Stimulated activated CD4-positive, alpha-beta T cell treated with anti-CD3 and anti-CD28 coated beads, Interleukin-15, amount 100 ng/mL, for 48 hours (primary cell): ENCODE measurements around the gene F10.
"Not testable (repeated sequence)": the region's sequence is repeated elsewhere in the genome, so short reads cannot be mapped to it uniquely, and the experiment has no call there.

Experiments used
- DNase-seq, 2 donors: peaks; one replicate each; pipeline ENCODE4 v3.0.0-alpha.2; 2020; ENCODE audit warnings: low read depth in 2 of 2

F10 gene

GRCh38 chr13:113152984-113153809 is 30.6 kb downstream of the F10 start:
- no peak for DNase-seq

GRCh38 chr13:113153810-113154748 is 31.5 kb downstream of the F10 start:
- DNase-seq, result peak in 1 of 2 donors; percentile 40

- no peak for DNase-seq
These were observed 32.6 kb downstream of the F10 start for GRCh38 chr13:113155201-113155600.

- DNase-seq, result no peak
These were observed 33.5 kb downstream of the F10 start for GRCh38 chr13:113155982-113156655.

GRCh38 chr13:113157206-113157928 is 34.8 kb downstream of the F10 start:
- no peak for DNase-seq

- DNase-seq, result no peak
These were observed 35.5 kb downstream of the F10 start, which contains the start of gene PROZ for GRCh38 chr13:113157929-113158747. Gene PROZ (plus strand): TSS chr13:113158648. CDS start chr13:113158661, 13 bp downstream.

GRCh38 chr13:113158946-113159345 is 36.3 kb downstream of the F10 start:
- DNase-seq, result no peak

- DNase-seq, result no peak
These were observed 37.1 kb downstream of the F10 start for GRCh38 chr13:113159701-113160100.

- DNase-seq, result no peak
These were observed 38.4 kb downstream of the F10 start for GRCh38 chr13:113160983-113161382.

- no peak for DNase-seq
These were observed 38.8 kb downstream of the F10 start for GRCh38 chr13:113161433-113161832.

GRCh38 chr13:113161975-113162374 is 39.4 kb downstream of the F10 start:
- not testable (repeated sequence) for DNase-seq

GRCh38 chr13:113162783-113163685 is 40.4 kb downstream of the F10 start:
- no peak for DNase-seq

GRCh38 chr13:113164492-113164891 is 41.9 kb downstream of the F10 start:
- DNase-seq, result no peak

- DNase-seq, result no peak
These were observed 43.7 kb downstream of the F10 start for GRCh38 chr13:113166266-113166665.

- no peak for DNase-seq
These were observed 44.1 kb downstream of the F10 start for GRCh38 chr13:113166681-113167080.

- no peak for DNase-seq
These were observed 44.6 kb downstream of the F10 start for GRCh38 chr13:113167155-113167554.

GRCh38 chr13:113167575-113167974 is 45.0 kb downstream of the F10 start:
- no peak for DNase-seq

- DNase-seq, result no peak
These were observed 45.6 kb downstream of the F10 start for GRCh38 chr13:113168211-113168610.
